ENCODE measurements around the gene PITPNM2.

- TF ChIP-seq CTCF (conservative IDR thresholded peaks at IDR 0.05) (no peak), ZFX (IDR thresholded peaks at IDR 0.05) (no peak)
These were observed 36.4 kb downstream of the PITPNM2 start for GRCh38 chr12:123114304-123115083.
